Heart left ventricle (tissue), 13 donors: ENCODE measurements around the gene MEF2B.

Experiments used
- CTCF ChIP-seq, 12 donors: fragments of 200-600 bp; sonication (generic) in 4 of 12; IDR thresholded peaks; one replicate each; pipeline versions ENCODE4 v1.5.0 to v1.8.0; 2018 to 2022; ENCODE audit warnings: antibody characterized with exemption in 12 of 12, mild to moderate bottlenecking in 5 of 12
- POLR2A ChIP-seq, 2 donors: fragments of 450-650 bp; IDR thresholded peaks; one replicate each; pipeline ENCODE4 v1.6.1; 2017; ENCODE audit warnings: antibody characterized with exemption in 2 of 2, mild to moderate bottlenecking in 2 of 2, moderate library complexity in 2 of 2
- donor health status: ischemic (EF 13 %, LVEDD 7.1; RV severe dilation, severe dysfunction).
- donor health status: DM: no; HTN: yes; CAD: no.
- donor health status: DM: no; HTN: no; CAD: no.
- donor health status: ischemic (EF 25% LVEDD 6.9; RV normal size, moderate dysfunction).
- donor health status: ischemic (EF 25% LVEDD 5.7; RV mildly dilated, moderate dysfunction).
- donor health status: ischemic (EF 35%, LVEDD 5.7; RV mildly dilated, moderate dysfunction).
- donor health status: nonischemic (EF 11% LVEDD 7.7; RV severe dilation, severe dysfunction).
- donor health status: DM: yes; HTN: yes; CAD: no.
- donor health status: PGD.
- donor health status: ischemic (EF 29% LVEDD 5.4; RV normal size, mild dysfunction).
- donor health status: nonischemic (EF 23%, LVEDD 6.1; RV moderate dilation, normal function).

GRCh38 chr19:19214159-19214490 lies 44.1 kb upstream of the MEF2B start:
- TF ChIP-seq CTCF (IDR thresholded peaks at IDR 0.05), result no peak
- no peak for TF ChIP-seq POLR2A (IDR thresholded peaks at IDR 0.05)
